GM12891 (cell line): ENCODE data around the gene ADAMTS10.

Source experiments
- DNase-seq: peaks from one replicate; pipeline ENCODE4 v3.0.0; 2011; ENCODE audit warnings: low spot score; ENCODE audit not compliant: insufficient read length
- FAIRE-seq: peaks from 2 replicates; lab custom pipeline; 2011; peaks lifted over from hg19 to GRCh38; lab: Jason Lieb, UNC
- PAX5 ChIP-seq: IDR thresholded peaks from 2 replicates; pipeline ENCODE4 v1.6.1; 2011; ENCODE audit warnings: low read length, moderate library complexity, mild to moderate bottlenecking; ENCODE audit not compliant: insufficient read depth, severe bottlenecking
- POLR2A ChIP-seq: IDR thresholded peaks from 2 replicates; pipeline ENCODE4 v1.6.1; 2011; ENCODE audit warnings: low read depth, low read length, control low read depth
- POLR2AphosphoS5 ChIP-seq: IDR thresholded peaks from 2 replicates; pipeline ENCODE4 v1.6.1; 2011; ENCODE audit warnings: low read depth, low read length, control low read depth
- POU2F2 ChIP-seq: IDR thresholded peaks from 2 replicates; pipeline ENCODE4 v1.6.1; 2011; ENCODE audit warnings: low read depth, mild to moderate bottlenecking, control low read depth, low read length, moderate library complexity
- SPI1 ChIP-seq: IDR thresholded peaks from 2 replicates; pipeline ENCODE4 v1.6.1; 2011; ENCODE audit warnings: low read depth, low read length, control low read depth
- TAF1 ChIP-seq: IDR thresholded peaks from 2 replicates; pipeline ENCODE4 v1.6.1; 2011; ENCODE audit warnings: low read depth, low read length, control low read depth

ADAMTS10 gene

GRCh38 chr19:8539621-8540149 is 70.8 kb downstream of the ADAMTS10 start:
- TF ChIP-seq PAX5 (no peak), TAF1 (no peak), POLR2AphosphoS5 (no peak), POLR2A (no peak), POU2F2 (no peak)
- FAIRE-seq, result no peak
- DNase-seq, result no peak

- TF ChIP-seq POLR2A, result no peak
- TF ChIP-seq POLR2AphosphoS5, result no peak
- TF ChIP-seq SPI1, result no peak
- TF ChIP-seq TAF1, result no peak
- TF ChIP-seq PAX5, result no peak
- TF ChIP-seq POU2F2, result no peak
- FAIRE-seq, result no peak
- no peak for DNase-seq
Measured at GRCh38 chr19:8537099-8537498, 73.4 kb downstream of the ADAMTS10 start.

GRCh38 chr19:8536282-8536681 is 74.2 kb downstream of the ADAMTS10 start:
- TF ChIP-seq TAF1, result no peak
- TF ChIP-seq SPI1, result no peak
- no peak for TF ChIP-seq POU2F2
- TF ChIP-seq POLR2AphosphoS5, result no peak
- no peak for TF ChIP-seq POLR2A
- TF ChIP-seq PAX5, result no peak
- FAIRE-seq, result no peak
- DNase-seq, result no peak

GRCh38 chr19:8532225-8532624 is 78.3 kb downstream of the ADAMTS10 start:
- DNase-seq (no peak), FAIRE-seq (no peak)
- no peak for TF ChIP-seq SPI1

GRCh38 chr19:8531470-8531869 is 79.0 kb downstream of the ADAMTS10 start:
- TF ChIP-seq POLR2AphosphoS5, result no peak
- FAIRE-seq, result no peak
- no peak for DNase-seq
